Measurements from ENCODE around the gene ANHX. TPM values are rescaled to one million over a fixed set of nuclear protein-coding genes. Genes with fewer than 3 reads are reported as not detected.

Gene ANHX
- total and polyA plus RNA-seq, 2 donors (not counting 1 experiment from before 2014, with no cell fraction given): not detected

GRCh38 chr12:133264173-133264572 is 28.5 kb upstream of the ANHX start:
- ChIA-PET POLR2A (no interaction called here), CTCF (no interaction called here)
- Histone ChIP-seq H3K27me3 (replicated peaks in 1 of 4; ENCODE audit: control extremely low read depth in 1 of 4, control insufficient read depth in 3 of 4, insufficient read depth in 4 of 4, low read length in 3 of 4) (no peaks in the 10 kb centered on the region), H3K36me3 (replicated peaks in 1 of 2; ENCODE audit: control extremely low read depth in 1 of 2, control insufficient read depth in 1 of 2, extremely low read depth in 1 of 2, insufficient read depth in 2 of 2, low read length in 1 of 2) (no peaks in the 10 kb centered on the region), H3K4me2 (replicated peaks; ENCODE audit: low read depth, low read length, poor library complexity, severe bottlenecking) (no peak overlapping the region), H2AFZ (ENCODE audit: insufficient read depth, low read depth, low read length, poor library complexity, severe bottlenecking) (no peak overlapping the region), H3K4me1 (ENCODE audit: control insufficient read depth in 2 of 2, insufficient read depth in 2 of 2, low read length in 2 of 2) (no peaks in the 10 kb centered on the region), H3K9me3 (ENCODE audit: control extremely low read depth in 1 of 3, control insufficient read depth in 2 of 3, insufficient read depth in 1 of 3, low read length in 2 of 3) (peaks cover 0 to 3% (median 0%) of the 10 kb centered on the region in 3 donors), H3K9ac (ENCODE audit: low read length) (no peak overlapping the region), H3K4me3 (ENCODE audit: control extremely low read depth in 1 of 5, extremely low read depth in 1 of 5, insufficient read depth in 1 of 5, low read depth in 2 of 5, low read length in 4 of 5) (no peak overlapping the region), H3K27ac (ENCODE audit: low read length in 2 of 2) (no peak overlapping the region), H4K20me1 (ENCODE audit: control insufficient read depth, insufficient read depth, low read length, poor library complexity, severe bottlenecking) (no peaks in the 10 kb centered on the region), H3K79me2 (ENCODE audit: control insufficient read depth, insufficient read depth, low read length) (no peaks in the 10 kb centered on the region)
- ATAC-seq (ENCODE audit: low read depth): no peak
- no peak for DNase-seq
- H3K27ac Mint-ChIP-seq: no peak overlapping the region
- no peaks in the 10 kb centered on the region for H3K9me3 Mint-ChIP-seq (ENCODE audit: insufficient read depth)
- no peaks in the 10 kb centered on the region for H3K27me3 Mint-ChIP-seq
- no peak overlapping the region for H3K4me3 Mint-ChIP-seq
- no peaks in the 10 kb centered on the region for H3K4me1 Mint-ChIP-seq
- intact Hi-C loops (cut with micrococcal nuclease): no loop called here
- 81% methylated on average over 29 of the region's 33 CpGs for WGBS (ENCODE audit: insufficient coverage)
- TF ChIP-seq EZH2 (IDR thresholded peaks at IDR 0.05; ENCODE audit: borderline replicate concordance, insufficient read depth, low read depth, low read length, poor library complexity, severe bottlenecking) (no peak), CTCF (IDR thresholded peaks at IDR 0.05) (no peak)

GRCh38 chr12:133256321-133256720 is 20.6 kb upstream of the ANHX start:
- H3K79me2 ChIP-seq (ENCODE audit: control insufficient read depth, insufficient read depth, low read length): no peaks in the 10 kb centered on the region

More at GRCh38 chr12:133256321-133256720, 20.6 kb upstream of the ANHX start:
- Mint-ChIP-seq H3K27me3 (no peaks in the 10 kb centered on the region), H3K4me1 (no peaks in the 10 kb centered on the region), H3K4me3 (no peak overlapping the region), H3K9me3 (ENCODE audit: insufficient read depth) (peaks cover 10% of the 10 kb centered on the region), H3K27ac (no peak overlapping the region)
- Histone ChIP-seq H3K27ac (ENCODE audit: low read length in 2 of 2) (no peak overlapping the region), H3K27me3 (replicated peaks in 1 of 4; ENCODE audit: control extremely low read depth in 1 of 4, control insufficient read depth in 3 of 4, insufficient read depth in 4 of 4, low read length in 3 of 4) (no peaks in the 10 kb centered on the region), H2AFZ (ENCODE audit: insufficient read depth, low read depth, low read length, poor library complexity, severe bottlenecking) (no peak overlapping the region), H3K9ac (ENCODE audit: low read length) (no peak overlapping the region), H3K4me1 (ENCODE audit: control insufficient read depth in 2 of 2, insufficient read depth in 2 of 2, low read length in 2 of 2) (no peaks in the 10 kb centered on the region), H4K20me1 (ENCODE audit: control insufficient read depth, insufficient read depth, low read length, poor library complexity, severe bottlenecking) (no peaks in the 10 kb centered on the region), H3K4me3 (ENCODE audit: control extremely low read depth in 1 of 5, extremely low read depth in 1 of 5, insufficient read depth in 1 of 5, low read depth in 2 of 5, low read length in 4 of 5) (no peak overlapping the region), H3K9me3 (ENCODE audit: control extremely low read depth in 1 of 3, control insufficient read depth in 2 of 3, insufficient read depth in 1 of 3, low read length in 2 of 3) (peaks cover 0 to 6% (median 4%) of the 10 kb centered on the region in 3 donors), H3K4me2 (replicated peaks; ENCODE audit: low read depth, low read length, poor library complexity, severe bottlenecking) (no peak overlapping the region), H3K36me3 (replicated peaks in 1 of 2; ENCODE audit: control extremely low read depth in 1 of 2, control insufficient read depth in 1 of 2, extremely low read depth in 1 of 2, insufficient read depth in 2 of 2, low read length in 1 of 2) (no peaks in the 10 kb centered on the region)
- no peak for TF ChIP-seq EZH2 (IDR thresholded peaks at IDR 0.05; ENCODE audit: borderline replicate concordance, insufficient read depth, low read depth, low read length, poor library complexity, severe bottlenecking)
- no peak for TF ChIP-seq CTCF (IDR thresholded peaks at IDR 0.05)
- DNase-seq: no peak
- POLR2A ChIA-PET: no interaction called here
- intact Hi-C loops (cut with micrococcal nuclease): no loop called here
- CTCF ChIA-PET: no interaction called here
- 40% methylated on average over 1 of the region's 1 CpG for WGBS (ENCODE audit: insufficient coverage)
- ATAC-seq (ENCODE audit: low read depth): no peak

Data from B cell (primary cell).